ENCODE data around the gene RAB11FIP3. TPM values are rescaled to one million over a fixed set of nuclear protein-coding genes. Genes with fewer than 3 reads are reported as not detected.

RAB11FIP3 gene
- total and polyA plus RNA-seq, 10 of the 15 experiments (the other 5 are each of a cell fraction or from before 2014, with no cell fraction given) = 1.2 to 27.3 (median 7.7) TPM

- TF ChIP-seq DPF2 (IDR thresholded peaks at IDR 0.05) (0 out of 2 replicates have a peak, but pooled peaks have one; percentile 18), WRNIP1 (IDR thresholded peaks at IDR 0.05; ENCODE audit: borderline replicate concordance, low read depth, low read length) (no peak), POLR2AphosphoS5 (IDR thresholded peaks at IDR 0.05; ENCODE audit: low read length) (no peak), HSF1 (IDR thresholded peaks at IDR 0.05; ENCODE audit: low read depth, low read length) (no peak), EZH2 (IDR thresholded peaks at IDR 0.05; ENCODE audit: borderline replicate concordance, control insufficient read depth, low read depth, low read length) (no peak), ZNF622 (IDR thresholded peaks at IDR 0.05) (no peak), EED (IDR thresholded peaks at IDR 0.05; ENCODE audit: low read depth) (no peak), NR2C1 (IDR thresholded peaks at IDR 0.05) (no peak), USF2 (IDR thresholded peaks at IDR 0.05; ENCODE audit: borderline replicate concordance, low read depth, low read length) (no peak), NFIC (IDR thresholded peaks at IDR 0.05; ENCODE audit: low read depth, low read length) (no peak), SUZ12 (IDR thresholded peaks at IDR 0.05; ENCODE audit: unreplicated experiment) (no peak), SREBF1 (IDR thresholded peaks at IDR 0.05; ENCODE audit: low read length) (no peak), STAT3 (IDR thresholded peaks at IDR 0.05; ENCODE audit: low read depth, low read length) (no peak), ZBTB11 (CRISPR knock-in tag; IDR thresholded peaks at IDR 0.05) (no peak), SKIL (IDR thresholded peaks at IDR 0.05; ENCODE audit: low read depth, poor library complexity, severe bottlenecking) (no peak), SREBF2 (IDR thresholded peaks at IDR 0.05; ENCODE audit: low read length) (no peak), CBFB (IDR thresholded peaks at IDR 0.05; ENCODE audit: low read depth) (no peak), SMAD5 (IDR thresholded peaks at IDR 0.05; ENCODE audit: low read depth) (no peak), NR2C2 (IDR thresholded peaks at IDR 0.05; ENCODE audit: borderline replicate concordance, control insufficient read depth, insufficient read length, low read depth) (no peak), TCF3 (IDR thresholded peaks at IDR 0.05; ENCODE audit: borderline replicate concordance, insufficient read depth, low read depth, low read length) (0 out of 2 replicates have a peak, but pooled peaks have one; percentile 57), ESRRA (IDR thresholded peaks at IDR 0.05; ENCODE audit: low read length) (no peak), POLR2A (IDR thresholded peaks at IDR 0.05; ENCODE audit: low read depth, low read length) (peak; percentile 62), BRCA1 (IDR thresholded peaks at IDR 0.05; ENCODE audit: low read depth, low read length) (no peak), NFXL1 (IDR thresholded peaks at IDR 0.05; ENCODE audit: borderline replicate concordance) (peak; percentile 95)
Observed at GRCh38 chr16:566475-567372, 141.3 kb downstream of the RAB11FIP3 start, which contains the start of gene NHLRC4 (continued).
